GM23338 (cell line): ENCODE data around the gene IL24. TPM values are rescaled to one million over a fixed set of nuclear protein-coding genes. Genes with fewer than 3 reads are reported as not detected.

Experiments
- ATAC-seq: fragments of 200-7000 bp; cut with Tn5 transposase; 3 replicates; pipeline ENCODE4 v1.9.1; 2020
- DNase-seq: peaks from one replicate; pipeline ENCODE4 v3.0.0-alpha.2; 2015; ENCODE audit warnings: low spot score
- H2AFZ ChIP-seq: fragments of 200-600 bp; sonication (generic); 2 replicates; pipeline ENCODE4 v1.8.0; 2016; ENCODE audit warnings: antibody characterized with exemption, mild to moderate bottlenecking, moderate library complexity
- H3F3A ChIP-seq: fragments of 200-600 bp; sonication (generic); replicated peaks from 2 replicates; pipeline ENCODE4 v1.8.0; 2017; ENCODE audit warnings: antibody characterized with exemption, mixed run types, low read depth
- H3K27ac ChIP-seq: fragments of 200-600 bp; sonication (generic); 2 replicates; pipeline ENCODE4 v1.6.1; 2016; ENCODE audit warnings: low read depth
- H3K27me3 ChIP-seq: fragments of 200-600 bp; sonication (generic); 2 replicates; pipeline ENCODE4 v1.8.0; 2016; ENCODE audit warnings: mild to moderate bottlenecking, mixed run types, moderate library complexity; ENCODE audit not compliant: insufficient read depth
- H3K36me3 ChIP-seq: fragments of 200-600 bp; sonication (generic); 2 replicates; pipeline ENCODE4 v1.8.0; 2016; ENCODE audit warnings: mild to moderate bottlenecking; ENCODE audit not compliant: insufficient read depth
- H3K4me1 ChIP-seq: fragments of 200-600 bp; sonication (generic); 2 replicates; pipeline ENCODE4 v1.8.0; 2016; ENCODE audit warnings: mild to moderate bottlenecking, moderate library complexity; ENCODE audit not compliant: insufficient read depth
- H3K4me2 ChIP-seq: fragments of 200-600 bp; sonication (generic); 2 replicates; pipeline ENCODE4 v1.7.1; 2017; ENCODE audit warnings: mixed run types
- H3K4me3 ChIP-seq: fragments of 200-600 bp; sonication (generic); 2 replicates; pipeline ENCODE4 v1.6.1; 2016; ENCODE audit warnings: mixed run types
- H3K79me2 ChIP-seq: fragments of 200-600 bp; sonication (generic); replicated peaks from 2 replicates; pipeline ENCODE4 v1.8.0; 2017; ENCODE audit warnings: mild to moderate bottlenecking; ENCODE audit not compliant: insufficient read depth
- H3K9me2 ChIP-seq: fragments of 200-600 bp; sonication (generic); 2 replicates; pipeline ENCODE4 v1.8.0; 2017; ENCODE audit not compliant: insufficient read depth
- H4K20me1 ChIP-seq: fragments of 200-600 bp; sonication (generic); replicated peaks from 2 replicates; pipeline ENCODE4 v1.8.0; 2017; ENCODE audit warnings: mild to moderate bottlenecking; ENCODE audit not compliant: insufficient read depth
- H3K27ac Mint-ChIP-seq: 2 replicates; pipeline ENCODE4 v1.8.0; 2020; ENCODE audit warnings: inconsistent platforms, mild to moderate bottlenecking, moderate library complexity, mixed read lengths
- H3K27me3 Mint-ChIP-seq: 3 replicates; pipeline ENCODE4 v1.8.0; 2022; ENCODE audit warnings: low read depth, mild to moderate bottlenecking, moderate library complexity, mixed read lengths, inconsistent platforms; ENCODE audit not compliant: insufficient read depth, poor library complexity
- H3K36me3 Mint-ChIP-seq: 3 replicates; pipeline ENCODE4 v1.8.0; 2021; ENCODE audit warnings: low read depth, mild to moderate bottlenecking, inconsistent platforms, moderate library complexity, mixed read lengths
- H3K4me1 Mint-ChIP-seq: 3 replicates; pipeline ENCODE4 v1.8.0; 2020; ENCODE audit warnings: mild to moderate bottlenecking, inconsistent platforms, mixed read lengths
- H3K4me3 Mint-ChIP-seq: 3 replicates; pipeline ENCODE4 v1.8.0; 2021; ENCODE audit warnings: moderate library complexity, mild to moderate bottlenecking, inconsistent platforms, mixed read lengths
- H3K9me3 Mint-ChIP-seq: 3 replicates; pipeline ENCODE4 v1.8.0; 2020; ENCODE audit warnings: moderate library complexity, mild to moderate bottlenecking, inconsistent platforms, mixed read lengths
- CREB1 ChIP-seq: fragments of 250-450 bp; sonication (Bioruptor Pico); IDR thresholded peaks from 2 replicates; pipeline ENCODE4 v1.5.0; 2020; ENCODE audit warnings: low read depth, mild to moderate bottlenecking, moderate library complexity
- CTCF ChIP-seq, 2 experiments: fragments of 200-600 bp in 1 of 2; sonication (generic) in 1 of 2; conservative IDR thresholded peaks; 2 replicates each; pipeline versions ENCODE4 v1.5.1 to v1.6.1; 2016 to 2017; ENCODE audit warnings: antibody characterized with exemption in 2 of 2, low read depth in 2 of 2, mild to moderate bottlenecking in 2 of 2, moderate library complexity in 1 of 2
- ETS1 ChIP-seq: IDR thresholded peaks from 2 replicates; pipeline ENCODE4 v1.6.1; 2016; ENCODE audit warnings: antibody characterized with exemption
- EZH2 ChIP-seq: fragments of 200-600 bp; sonication (generic); IDR thresholded peaks from one replicate; pipeline ENCODE4 v1.8.0; 2017; ENCODE audit warnings: antibody characterized with exemption, mild to moderate bottlenecking, low read depth; ENCODE audit not compliant: unreplicated experiment
- EZH2phosphoT487 ChIP-seq: fragments of 200-600 bp; sonication (generic); IDR thresholded peaks from one replicate; pipeline ENCODE4 v1.8.1; 2018; ENCODE audit warnings: antibody characterized with exemption; ENCODE audit not compliant: unreplicated experiment
- JUNB ChIP-seq: IDR thresholded peaks from one replicate; pipeline ENCODE4 v1.6.1; 2016; ENCODE audit warnings: antibody characterized with exemption; ENCODE audit not compliant: unreplicated experiment
- NANOG ChIP-seq: IDR thresholded peaks from 2 replicates; pipeline ENCODE4 v1.6.1; 2016; ENCODE audit warnings: antibody characterized with exemption, borderline replicate concordance
- POLR2AphosphoS5 ChIP-seq: IDR thresholded peaks from 2 replicates; pipeline ENCODE4 v1.6.1; 2016; ENCODE audit warnings: antibody characterized with exemption, low read depth
- ZNF114 ChIP-seq: fragments of 250-450 bp; sonication (Bioruptor Pico); IDR thresholded peaks from 2 replicates; pipeline ENCODE4 v1.5.0; 2020; ENCODE audit warnings: mild to moderate bottlenecking, moderate library complexity
- ZNF331 ChIP-seq: fragments of 250-450 bp; sonication (Bioruptor Pico); IDR thresholded peaks from 2 replicates; pipeline ENCODE4 v1.5.0; 2020; ENCODE audit warnings: low read depth, mild to moderate bottlenecking, moderate library complexity
- polyA plus RNA-seq: library from polyadenylated mRNA; unstranded; fragments of >200 nt; fragmentation: Nextera tagmentation; extraction: Ambion mirVana; gene quantifications from 2 replicates; pipeline ENCODE4 v1.2.1, GENCODE V29; 2016
- total RNA-seq: library from RNA; depleted of rRNA; stranded (reverse); fragments of >200 nt; shearing (Covaris generic); gene quantifications from 2 replicates; pipeline ENCODE4 v1.2.3, GENCODE V29; 2014
- TF ChIP-seq, protein P1 (sequence below): IDR thresholded peaks from one replicate; pipeline ENCODE4 v1.6.1; 2018; ENCODE audit warnings: antibody characterized with exemption; ENCODE audit not compliant: unreplicated experiment

The IL24 gene
- total and polyA plus RNA-seq, 2 experiments from 2014 or later = not detected

- Histone ChIP-seq H3K79me2 (no peaks in the 10 kb centered on the region), H3K9me2 (peaks cover 3% of the 10 kb centered on the region; the same call in 1 of the 2 replicates), H2AFZ (no peak overlapping the region), H3K27me3 (no peaks in the 10 kb centered on the region), H3K27ac (no peak overlapping the region), H3F3A (no peaks in the 10 kb centered on the region), H4K20me1 (no peaks in the 10 kb centered on the region), H3K4me2 (no peak overlapping the region), H3K4me3 (no peak overlapping the region), H3K4me1 (no peaks in the 10 kb centered on the region), H3K36me3 (no peaks in the 10 kb centered on the region)
- Mint-ChIP-seq H3K9me3 (no peaks in the 10 kb centered on the region), H3K4me1 (no peaks in the 10 kb centered on the region), H3K27ac (no peak overlapping the region), H3K36me3 (no peaks in the 10 kb centered on the region), H3K4me3 (no peak overlapping the region), H3K27me3 (peaks cover 5% of the 10 kb centered on the region)
- no peak for DNase-seq
- no peak for ATAC-seq
- no peak for TF ChIP-seq EZH2phosphoT487
- TF ChIP-seq CTCF (conservative IDR thresholded peaks at IDR 0.05; ENCODE audit: low read depth in 2 of 2) = no peak
- TF ChIP-seq, protein P1, sequence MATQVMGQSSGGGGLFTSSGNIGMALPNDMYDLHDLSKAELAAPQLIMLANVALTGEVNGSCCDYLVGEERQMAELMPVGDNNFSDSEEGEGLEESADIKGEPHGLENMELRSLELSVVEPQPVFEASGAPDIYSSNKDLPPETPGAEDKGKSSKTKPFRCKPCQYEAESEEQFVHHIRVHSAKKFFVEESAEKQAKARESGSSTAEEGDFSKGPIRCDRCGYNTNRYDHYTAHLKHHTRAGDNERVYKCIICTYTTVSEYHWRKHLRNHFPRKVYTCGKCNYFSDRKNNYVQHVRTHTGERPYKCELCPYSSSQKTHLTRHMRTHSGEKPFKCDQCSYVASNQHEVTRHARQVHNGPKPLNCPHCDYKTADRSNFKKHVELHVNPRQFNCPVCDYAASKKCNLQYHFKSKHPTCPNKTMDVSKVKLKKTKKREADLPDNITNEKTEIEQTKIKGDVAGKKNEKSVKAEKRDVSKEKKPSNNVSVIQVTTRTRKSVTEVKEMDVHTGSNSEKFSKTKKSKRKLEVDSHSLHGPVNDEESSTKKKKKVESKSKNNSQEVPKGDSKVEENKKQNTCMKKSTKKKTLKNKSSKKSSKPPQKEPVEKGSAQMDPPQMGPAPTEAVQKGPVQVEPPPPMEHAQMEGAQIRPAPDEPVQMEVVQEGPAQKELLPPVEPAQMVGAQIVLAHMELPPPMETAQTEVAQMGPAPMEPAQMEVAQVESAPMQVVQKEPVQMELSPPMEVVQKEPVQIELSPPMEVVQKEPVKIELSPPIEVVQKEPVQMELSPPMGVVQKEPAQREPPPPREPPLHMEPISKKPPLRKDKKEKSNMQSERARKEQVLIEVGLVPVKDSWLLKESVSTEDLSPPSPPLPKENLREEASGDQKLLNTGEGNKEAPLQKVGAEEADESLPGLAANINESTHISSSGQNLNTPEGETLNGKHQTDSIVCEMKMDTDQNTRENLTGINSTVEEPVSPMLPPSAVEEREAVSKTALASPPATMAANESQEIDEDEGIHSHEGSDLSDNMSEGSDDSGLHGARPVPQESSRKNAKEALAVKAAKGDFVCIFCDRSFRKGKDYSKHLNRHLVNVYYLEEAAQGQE = no peak
- no peak for TF ChIP-seq NANOG
- no peak for TF ChIP-seq ZNF331
- TF ChIP-seq ETS1 = no peak
- no peak for TF ChIP-seq CREB1 (CRISPR knock-in tag)
- TF ChIP-seq JUNB = no peak
- no peak for TF ChIP-seq EZH2
- TF ChIP-seq ZNF114 (CRISPR knock-in tag) = no peak
- TF ChIP-seq POLR2AphosphoS5 = no peak
These were observed 30.0 kb upstream of the IL24 start for GRCh38 chr1:206867239-206867638.
